Neural progenitor cell (in vitro differentiated cells): ENCODE data around the gene OR2T3.
"Not testable (repeated sequence)": the region's sequence is repeated elsewhere in the genome, so short reads cannot be mapped to it uniquely, and the experiment has no call there.

Source experiments
- CTCF ChIP-seq: fragments of 200-600 bp; sonication (generic); IDR thresholded peaks from 2 replicates; pipeline ENCODE4 v1.5.1; 2017; ENCODE audit warnings: antibody characterized with exemption, mild to moderate bottlenecking
- EZH2 ChIP-seq: fragments of 200-600 bp; sonication (generic); IDR thresholded peaks from 2 replicates; pipeline ENCODE4 v1.6.1; 2017; ENCODE audit warnings: antibody characterized with exemption, mild to moderate bottlenecking, moderate library complexity

GRCh38 chr1:248481686-248482579, 8.8 kb downstream of the OR2T3 start:
- not testable (repeated sequence) for TF ChIP-seq EZH2, CTCF
